HCT116 (cell line): ENCODE measurements around the gene AMOTL2.

Experiments
- CTCF ChIP-seq, 3 experiments: fragments of 200-600 bp in 1 of 3; sonication (generic) in 1 of 3; IDR thresholded peaks in 2 of 3; conservative IDR thresholded peaks in 1 of 3; 2 replicates each; pipeline ENCODE4 v1.5.1; 2012 to 2017; ENCODE audit warnings: low read depth in 2 of 3, low read length in 2 of 3, antibody characterized with exemption in 1 of 3, borderline replicate concordance in 1 of 3, control low read depth in 1 of 3, mild to moderate bottlenecking in 1 of 3, mixed read lengths in 1 of 3, mixed run types in 1 of 3, moderate library complexity in 1 of 3; ENCODE audit not compliant: insufficient read depth in 1 of 3
- EZH2phosphoT487 ChIP-seq: fragments of 200-600 bp; IDR thresholded peaks from 2 replicates; pipeline ENCODE4 v1.6.1; 2018; ENCODE audit warnings: antibody characterized with exemption, borderline replicate concordance
- POLR2A ChIP-seq: IDR thresholded peaks from 2 replicates; pipeline ENCODE4 v1.7.0; 2011; ENCODE audit warnings: borderline replicate concordance; ENCODE audit not compliant: insufficient read depth, insufficient read length; ENCODE audit errors: extremely low read depth
- POLR2AphosphoS5 ChIP-seq: IDR thresholded peaks from 2 replicates; pipeline ENCODE4 v1.6.1; 2011; ENCODE audit warnings: mild to moderate bottlenecking, low read depth, low read length, moderate library complexity
- RAD21 ChIP-seq: IDR thresholded peaks from 2 replicates; pipeline ENCODE4 v1.6.1; 2012; ENCODE audit warnings: low read depth, mild to moderate bottlenecking
- SIN3A ChIP-seq: IDR thresholded peaks from 2 replicates; pipeline ENCODE4 v1.6.1; 2012; ENCODE audit warnings: low read depth
- YY1 ChIP-seq: IDR thresholded peaks from 2 replicates; pipeline ENCODE4 v1.6.1; 2011; ENCODE audit warnings: low read length, low read depth, moderate library complexity, mild to moderate bottlenecking; ENCODE audit not compliant: insufficient replicate concordance; ENCODE audit errors: extremely low read depth
- ZFX ChIP-seq: fragments of 450-650 bp; IDR thresholded peaks from 2 replicates; pipeline ENCODE4 v1.6.1; 2017
- TF ChIP-seq, protein P1 (sequence below): IDR thresholded peaks from 2 replicates; pipeline ENCODE4 v1.6.1; 2012
- TF ChIP-seq, protein P2 (sequence below): IDR thresholded peaks from 2 replicates; pipeline ENCODE4 v1.6.1; 2011; ENCODE audit warnings: mild to moderate bottlenecking, low read length, moderate library complexity; ENCODE audit not compliant: insufficient replicate concordance; ENCODE audit errors: extremely low read depth

DNA sequence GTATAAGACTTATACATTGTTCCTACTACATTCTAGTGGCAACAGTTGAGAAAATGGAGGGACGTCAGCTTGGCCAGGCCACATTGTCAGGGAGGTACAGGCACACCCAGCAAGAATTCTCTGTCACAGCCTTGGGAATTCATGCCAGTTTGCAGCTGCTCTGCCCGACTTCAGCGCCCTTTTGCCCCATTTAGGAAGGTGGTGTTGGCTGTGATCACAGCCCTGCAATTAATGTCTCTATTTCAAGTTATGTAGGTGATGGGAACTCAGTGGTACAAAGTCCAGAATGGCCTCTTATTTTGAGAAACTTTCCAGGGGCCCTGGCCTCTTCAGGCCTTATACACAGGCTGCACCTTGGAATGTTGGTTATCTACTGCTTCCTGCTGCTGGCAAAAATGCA, 26.7 kb downstream of the AMOTL2 start:
- no peak for TF ChIP-seq YY1
- no peak for TF ChIP-seq CTCF (IDR thresholded peaks at IDR 0.05 in 2 of 3, conservative IDR thresholded peaks at IDR 0.05 in 1 of 3; ENCODE audit: borderline replicate concordance in 1 of 3, insufficient read depth in 1 of 3, low read depth in 2 of 3, low read length in 2 of 3)
- no peak for TF ChIP-seq POLR2A
- TF ChIP-seq ZFX = no peak
- TF ChIP-seq, protein P1, sequence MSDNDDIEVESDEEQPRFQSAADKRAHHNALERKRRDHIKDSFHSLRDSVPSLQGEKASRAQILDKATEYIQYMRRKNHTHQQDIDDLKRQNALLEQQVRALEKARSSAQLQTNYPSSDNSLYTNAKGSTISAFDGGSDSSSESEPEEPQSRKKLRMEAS = no peak
- TF ChIP-seq, protein P2, sequence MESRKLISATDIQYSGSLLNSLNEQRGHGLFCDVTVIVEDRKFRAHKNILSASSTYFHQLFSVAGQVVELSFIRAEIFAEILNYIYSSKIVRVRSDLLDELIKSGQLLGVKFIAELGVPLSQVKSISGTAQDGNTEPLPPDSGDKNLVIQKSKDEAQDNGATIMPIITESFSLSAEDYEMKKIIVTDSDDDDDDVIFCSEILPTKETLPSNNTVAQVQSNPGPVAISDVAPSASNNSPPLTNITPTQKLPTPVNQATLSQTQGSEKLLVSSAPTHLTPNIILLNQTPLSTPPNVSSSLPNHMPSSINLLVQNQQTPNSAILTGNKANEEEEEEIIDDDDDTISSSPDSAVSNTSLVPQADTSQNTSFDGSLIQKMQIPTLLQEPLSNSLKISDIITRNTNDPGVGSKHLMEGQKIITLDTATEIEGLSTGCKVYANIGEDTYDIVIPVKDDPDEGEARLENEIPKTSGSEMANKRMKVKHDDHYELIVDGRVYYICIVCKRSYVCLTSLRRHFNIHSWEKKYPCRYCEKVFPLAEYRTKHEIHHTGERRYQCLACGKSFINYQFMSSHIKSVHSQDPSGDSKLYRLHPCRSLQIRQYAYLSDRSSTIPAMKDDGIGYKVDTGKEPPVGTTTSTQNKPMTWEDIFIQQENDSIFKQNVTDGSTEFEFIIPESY = no peak
- no peak for TF ChIP-seq EZH2phosphoT487
- no peak for TF ChIP-seq POLR2AphosphoS5
- no peak for TF ChIP-seq RAD21
- TF ChIP-seq SIN3A = no peak
